ENCODE results near the gene DCLK2.

- TF ChIP-seq CTCF (IDR thresholded peaks at IDR 0.05; ENCODE audit: poor library complexity, severe bottlenecking): no peak
- TF ChIP-seq POLR2AphosphoS5 (IDR thresholded peaks at IDR 0.05): no peak
- no peak for TF ChIP-seq RAD21 (conservative IDR thresholded peaks at IDR 0.05)
- TF ChIP-seq EZH2 (IDR thresholded peaks at IDR 0.05; ENCODE audit: borderline replicate concordance, insufficient read depth, low read length, poor library complexity, severe bottlenecking): no peak
- no peak for TF ChIP-seq REST (IDR thresholded peaks at IDR 0.05; ENCODE audit: borderline replicate concordance)
- TF ChIP-seq TAF1 (IDR thresholded peaks at IDR 0.05; ENCODE audit: low read depth): no peak
- TF ChIP-seq MXI1 (conservative IDR thresholded peaks at IDR 0.05; ENCODE audit: poor library complexity, severe bottlenecking): no peak
These were observed 173.5 kb downstream of the DCLK2 start for GRCh38 chr4:150251752-150252190.
